HG03039 (cell line): ENCODE data around the gene GALNT2.

ENCODE experiments used
- ATAC-seq: cut with Tn5 transposase; IDR thresholded peaks from one replicate; pipeline ENCODE4 v1.9.1; 2021; ENCODE audit warnings: mild to moderate bottlenecking, moderate library complexity; ENCODE audit not compliant: unreplicated experiment

GALNT2 gene

GRCh38 chr1:230109066-230109465, 42.0 kb downstream of the GALNT2 start:
- ATAC-seq, result no peak

DNA sequence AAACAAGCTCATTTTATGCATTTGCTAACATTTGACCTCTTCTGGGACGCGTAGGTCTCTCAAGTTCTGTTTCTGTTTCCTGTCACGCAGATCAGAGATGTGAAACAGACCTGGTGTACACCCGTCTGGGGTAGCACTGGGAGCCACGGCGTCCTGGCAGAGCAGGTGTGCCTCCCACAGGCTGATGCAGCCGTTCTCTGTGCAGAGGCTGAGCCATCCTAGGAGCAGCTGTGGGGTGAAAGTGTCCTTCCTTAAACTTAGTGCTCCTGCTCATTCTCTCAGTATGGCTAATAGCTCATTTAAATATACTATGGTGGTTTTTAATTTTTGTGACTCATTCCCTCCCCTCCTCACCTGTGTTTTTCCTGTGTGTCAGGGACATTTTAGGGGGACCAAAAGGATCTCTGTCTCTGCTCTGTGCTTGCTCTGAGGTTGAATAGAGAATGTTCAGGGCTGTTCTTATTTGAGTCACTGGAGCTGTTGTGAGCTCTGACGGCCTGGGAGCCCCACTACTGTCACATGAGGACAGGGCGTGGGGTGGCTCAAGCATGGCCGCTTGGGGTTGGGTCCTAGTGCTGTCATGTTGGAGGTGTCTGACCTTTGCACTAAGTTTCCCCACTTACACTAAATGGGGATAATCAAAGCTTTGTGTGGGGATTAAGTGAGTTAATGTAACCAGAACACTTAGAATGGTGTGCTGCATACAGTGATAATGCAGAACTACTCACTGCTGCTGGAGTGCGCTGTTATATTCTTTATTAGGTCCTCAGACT, 43.0 kb downstream of the GALNT2 start:
- ATAC-seq, result peak; percentile 90

DNA sequence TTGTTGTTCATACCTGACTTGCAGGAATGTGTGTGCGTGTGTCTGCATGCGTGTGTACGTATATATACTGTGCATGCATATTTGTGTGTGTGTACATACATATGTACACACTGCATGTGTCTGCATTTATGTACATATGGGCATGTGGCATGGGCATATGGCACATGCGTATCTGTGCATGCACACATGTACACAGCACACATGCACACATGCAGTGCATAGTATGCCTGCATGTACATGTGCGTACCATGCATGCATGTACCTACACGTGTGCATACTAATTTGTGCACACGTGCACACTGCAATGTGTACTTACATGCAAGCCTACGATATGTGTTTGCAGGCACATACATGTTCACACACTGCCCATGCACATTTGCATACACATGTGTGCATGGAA, 43.9 kb downstream of the GALNT2 start:
- no peak for ATAC-seq

GRCh38 chr1:230112131-230112701, 45.2 kb downstream of the GALNT2 start:
- no peak for ATAC-seq

DNA sequence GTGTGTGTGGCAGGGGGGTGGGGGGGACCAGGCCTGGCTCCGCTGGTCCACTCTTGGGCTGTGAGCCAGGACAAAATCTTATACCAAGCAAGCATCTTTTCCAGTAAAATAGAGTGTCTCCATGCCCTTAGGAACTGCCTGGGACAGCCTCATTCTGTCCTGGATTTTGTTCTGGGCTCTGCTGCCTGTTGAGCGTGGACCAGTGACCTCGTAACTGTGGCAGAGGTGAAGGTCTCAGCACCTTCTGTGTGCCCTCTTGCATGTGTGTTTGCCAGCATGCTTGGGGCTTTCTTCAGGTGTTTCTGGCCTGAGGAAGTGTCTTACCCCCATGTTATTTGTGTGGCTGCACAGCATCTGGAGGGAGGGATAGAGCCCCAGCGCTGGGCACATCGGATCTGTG, 45.7 kb downstream of the GALNT2 start:
- ATAC-seq, result no peak

GRCh38 chr1:230113235-230113592, 46.2 kb downstream of the GALNT2 start:
- ATAC-seq, result no peak

DNA sequence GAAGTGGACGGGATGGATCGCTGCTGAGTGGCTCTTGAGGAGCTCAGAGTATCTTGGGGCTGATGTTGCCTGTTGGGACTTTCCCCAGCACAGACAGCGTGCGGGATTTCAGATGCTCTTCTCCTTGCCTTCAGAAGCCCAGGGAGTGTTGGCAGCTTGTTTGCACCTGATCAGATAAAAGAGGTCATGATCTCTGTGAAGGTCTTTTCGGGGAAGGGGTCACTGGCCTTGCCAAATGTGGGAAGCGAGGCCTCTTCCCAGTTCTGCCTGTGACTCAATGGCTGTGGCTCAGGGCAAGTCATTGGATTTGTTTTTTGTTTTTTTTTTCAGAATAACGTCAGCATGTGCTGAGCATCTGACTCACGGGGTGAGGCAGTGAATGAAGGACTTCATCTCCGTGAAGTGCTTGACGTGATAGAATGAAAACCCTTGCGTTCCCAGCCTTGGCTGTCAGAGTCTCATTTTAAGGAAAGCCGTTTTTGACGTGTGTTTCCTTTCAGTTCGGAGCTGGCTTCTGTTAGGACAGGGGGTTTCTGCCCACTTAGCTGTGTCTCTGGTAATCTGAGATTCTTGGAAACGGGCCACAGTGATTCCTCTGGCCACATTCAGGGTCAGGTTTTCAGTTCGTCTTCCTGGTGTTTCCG, 46.7 kb downstream of the GALNT2 start:
- ATAC-seq, result no peak

- no peak for ATAC-seq
Measured at GRCh38 chr1:230114237-230114651, 47.2 kb downstream of the GALNT2 start.

DNA sequence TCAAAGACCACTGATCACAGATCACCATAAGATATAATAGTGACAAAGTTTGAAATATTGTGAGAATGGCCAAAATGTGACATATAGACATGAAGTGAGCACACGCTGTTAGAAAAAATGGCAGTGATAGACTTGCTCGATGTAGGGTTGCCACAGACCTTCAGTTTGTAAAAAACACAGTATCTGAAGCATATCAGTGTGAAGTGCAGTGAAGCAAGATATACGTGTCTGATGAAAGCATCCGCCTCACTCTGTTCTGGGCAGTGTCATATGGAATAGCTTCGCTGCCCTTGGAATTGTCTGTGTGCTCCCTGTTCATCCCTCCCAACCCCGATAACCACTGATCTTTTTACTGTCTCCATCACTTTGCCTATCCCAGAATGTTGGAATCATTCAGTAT, 50.7 kb downstream of the GALNT2 start:
- no peak for ATAC-seq

DNA sequence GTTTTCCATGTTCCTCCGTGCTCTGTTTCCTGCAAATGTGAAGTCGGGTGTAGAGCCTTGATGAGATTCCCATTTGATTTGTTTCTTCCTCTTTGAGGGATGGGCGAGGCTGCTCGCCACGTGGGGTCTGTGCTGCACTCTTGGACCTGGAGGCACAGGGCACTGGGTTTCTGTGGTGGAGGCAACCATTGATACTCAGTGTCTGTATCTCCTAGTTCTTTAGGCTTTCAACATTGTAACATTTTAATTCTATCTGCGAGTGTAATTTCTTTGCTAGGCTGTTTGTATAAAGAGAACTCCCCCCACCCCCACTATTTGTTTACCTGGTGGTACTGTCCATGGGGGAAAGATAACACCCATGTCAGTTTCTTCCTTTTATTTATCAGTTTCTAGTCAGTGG, 52.3 kb downstream of the GALNT2 start:
- no peak for ATAC-seq

DNA sequence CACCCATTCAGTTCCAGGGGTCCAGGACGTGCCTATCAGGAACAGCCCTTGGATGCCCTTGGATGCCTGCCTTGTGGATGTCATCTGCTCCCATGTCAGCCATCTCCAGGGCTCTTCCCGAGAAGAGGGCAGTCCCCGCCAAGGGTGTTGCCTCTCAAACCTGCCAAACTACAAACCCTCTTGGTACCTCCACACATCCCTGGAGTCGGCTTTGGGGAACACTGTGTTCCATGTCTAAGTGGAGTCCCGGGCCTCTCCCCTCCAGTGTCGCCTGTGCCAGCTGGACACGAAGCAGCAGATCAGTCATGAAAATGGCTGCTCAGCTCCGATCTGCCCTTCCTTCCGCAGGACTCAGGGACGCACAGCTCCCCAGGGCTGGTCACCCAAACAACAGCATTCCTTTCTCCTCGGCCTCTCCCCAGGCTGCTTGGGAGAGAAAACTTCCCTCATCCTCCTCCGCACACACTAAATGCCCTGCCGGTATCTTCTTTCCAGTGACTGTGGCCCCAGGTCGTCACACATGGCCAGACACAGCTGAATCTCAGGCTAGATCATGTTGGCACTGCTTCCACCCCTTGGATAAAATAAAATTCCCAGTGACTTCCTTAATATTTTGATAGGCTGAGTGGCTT, 53.4 kb downstream of the GALNT2 start:
- ATAC-seq, result no peak

DNA sequence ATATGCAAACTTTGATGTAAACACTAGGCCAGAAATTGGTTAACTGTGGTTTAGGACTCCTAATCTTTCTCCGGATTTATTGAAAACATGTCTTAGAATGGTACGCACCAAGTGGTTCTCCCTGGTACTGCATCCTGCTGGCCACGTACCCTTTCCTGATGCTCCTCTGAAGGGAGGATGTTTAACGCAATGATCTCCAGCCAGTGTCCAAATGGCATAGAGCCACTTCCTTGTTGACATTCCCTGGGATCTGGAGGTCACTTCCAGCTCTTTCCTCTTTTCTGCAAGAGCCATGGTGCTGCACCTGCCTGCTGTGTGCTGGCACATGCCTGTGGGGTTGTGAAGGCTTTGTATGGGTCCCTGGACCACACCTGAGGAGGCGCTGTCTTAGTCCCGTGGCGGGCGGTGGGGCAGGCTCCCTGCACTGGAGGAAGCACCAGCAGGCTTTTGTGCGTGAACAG, 53.9 kb downstream of the GALNT2 start:
- no peak for ATAC-seq

DNA sequence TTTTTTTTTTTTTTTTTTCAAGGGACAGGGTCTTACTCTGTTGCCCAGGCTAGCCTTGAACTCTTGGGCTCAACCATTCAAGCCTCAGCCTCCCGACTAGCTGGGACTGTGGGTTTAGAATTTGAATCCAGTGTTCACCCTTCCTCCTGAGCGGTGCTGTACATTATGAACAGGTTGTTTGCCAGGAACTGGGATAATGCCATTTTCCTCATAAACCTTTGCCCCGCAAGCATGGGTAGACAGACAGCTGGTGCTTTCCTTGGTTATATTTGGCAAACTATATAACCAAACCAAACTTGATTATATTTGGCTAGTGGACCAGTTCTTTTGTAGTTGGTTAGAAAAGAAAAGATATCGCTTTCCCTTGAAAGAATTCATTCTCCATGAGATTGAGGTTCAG, 54.9 kb downstream of the GALNT2 start:
- no peak for ATAC-seq

- no peak for ATAC-seq
Measured at GRCh38 chr1:230122366-230123279, 55.6 kb downstream of the GALNT2 start.

DNA sequence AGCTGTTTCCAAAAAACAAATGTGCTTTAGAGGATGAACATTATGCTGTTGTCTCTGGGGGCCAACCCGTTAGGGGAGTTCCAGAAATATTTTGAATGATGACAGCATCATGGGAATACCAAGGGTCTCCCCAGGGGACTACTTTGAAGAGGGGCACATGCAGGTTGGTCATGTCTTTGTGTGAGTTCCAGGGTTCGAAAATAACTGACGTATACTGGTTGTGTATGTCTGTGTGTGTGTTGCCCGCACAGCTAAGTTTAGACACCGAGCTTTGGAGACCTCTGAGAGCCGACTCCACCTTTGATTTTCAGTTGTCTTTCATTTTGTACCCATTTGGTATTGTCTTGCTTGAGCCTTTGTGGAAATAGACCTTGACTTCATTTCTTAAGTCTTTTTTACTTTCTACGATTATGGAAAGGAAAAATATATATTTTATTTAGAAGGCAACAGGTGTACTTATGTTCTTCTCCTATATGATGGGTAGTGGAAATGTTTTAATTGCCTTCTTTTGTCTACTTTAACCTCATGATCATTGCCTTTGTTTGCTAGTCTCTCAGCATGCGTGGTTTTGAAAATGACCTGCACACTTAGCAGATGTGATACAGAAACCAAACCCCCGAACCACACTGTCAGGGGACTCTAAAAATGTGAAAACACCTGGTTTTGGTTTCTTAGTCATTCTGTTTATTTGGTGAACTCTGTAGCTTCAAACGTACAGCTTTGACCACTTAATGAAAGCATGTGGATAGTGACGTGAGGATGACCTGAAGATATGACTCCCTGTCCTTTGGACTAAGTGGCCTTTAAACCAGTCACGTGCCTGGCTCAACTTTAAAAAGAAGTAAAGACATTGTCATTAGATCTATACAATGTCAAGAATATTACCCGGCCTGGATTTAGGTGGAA, 56.5 kb downstream of the GALNT2 start:
- peak; percentile 81 for ATAC-seq

DNA sequence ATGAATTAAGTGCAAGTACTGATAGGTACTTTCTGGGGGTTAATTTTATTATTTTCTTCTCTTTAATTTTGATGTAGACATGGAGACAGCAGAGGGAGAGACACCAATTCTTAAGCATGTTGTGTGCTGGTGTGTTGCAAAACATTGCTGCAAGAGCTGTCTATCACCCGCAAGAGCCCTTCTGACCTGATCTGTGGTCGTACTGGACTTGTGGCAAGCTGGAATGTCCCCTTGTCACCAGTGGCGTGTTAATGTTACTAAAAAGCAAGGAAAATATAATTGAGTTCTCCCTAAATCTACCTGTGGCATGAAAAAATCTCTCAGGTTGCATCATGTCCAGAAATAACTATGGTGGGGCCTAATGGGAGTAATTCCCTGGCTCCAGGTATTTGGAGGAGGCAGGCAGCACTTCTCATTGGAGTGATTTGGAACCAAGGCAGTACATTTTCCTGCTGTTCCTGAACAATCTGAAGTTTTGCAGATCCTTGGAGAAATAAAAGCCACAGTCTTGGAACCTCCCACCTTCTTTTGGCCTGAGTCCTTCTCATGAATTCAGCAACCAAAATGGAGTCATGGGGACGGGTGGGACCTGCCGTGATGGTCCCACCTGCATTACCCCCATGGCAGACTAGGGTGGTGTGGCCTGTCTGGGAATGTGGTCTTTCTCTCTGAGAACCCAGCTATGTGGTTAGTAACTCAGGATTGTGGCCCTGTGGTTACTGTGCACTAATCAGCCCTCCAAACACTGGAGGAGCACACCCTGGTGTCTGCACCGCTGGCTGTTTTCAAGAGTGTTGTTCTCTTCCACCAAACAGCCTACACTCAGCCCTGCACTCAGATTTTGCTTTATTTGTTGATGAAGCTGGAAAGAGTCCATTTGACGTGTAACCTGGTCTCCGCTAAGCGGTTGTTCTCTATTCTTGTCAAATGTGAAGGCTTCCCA, 57.4 kb downstream of the GALNT2 start:
- ATAC-seq, result no peak

DNA sequence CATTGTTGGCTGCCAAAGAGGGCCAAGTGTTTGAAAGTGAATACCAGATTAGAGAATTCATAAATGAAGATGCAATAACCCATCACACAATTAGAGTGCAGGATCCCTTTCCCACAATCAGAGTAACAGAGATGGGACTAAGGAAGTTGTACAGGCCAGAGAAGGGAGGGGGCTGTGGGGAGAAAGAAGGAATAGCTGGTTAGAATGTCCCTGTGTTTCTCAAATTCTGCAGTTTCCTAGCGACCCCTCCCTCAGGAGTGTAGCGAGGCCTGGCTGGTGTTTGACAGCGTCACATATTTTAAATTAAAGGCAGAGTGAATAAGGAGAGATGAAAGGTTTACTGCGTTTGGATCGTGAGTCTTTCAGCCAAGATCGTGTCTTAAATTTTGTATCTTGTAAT, 58.1 kb downstream of the GALNT2 start:
- no peak for ATAC-seq

- ATAC-seq, result no peak
Measured at GRCh38 chr1:230125640-230126528, 58.8 kb downstream of the GALNT2 start.
